Measurements from ENCODE around the gene CNTNAP2.

Gene CNTNAP2

GRCh38 chr7:146647445-146647844 lies 530.8 kb downstream of the CNTNAP2 start:
- H3K27ac ChIP-seq: no peak overlapping the region
- no peak for DNase-seq (ENCODE audit: low spot score)
- no peak overlapping the region for H3K4me3 ChIP-seq
- no peak for TF ChIP-seq CTCF (IDR thresholded peaks at IDR 0.05)

DNA sequence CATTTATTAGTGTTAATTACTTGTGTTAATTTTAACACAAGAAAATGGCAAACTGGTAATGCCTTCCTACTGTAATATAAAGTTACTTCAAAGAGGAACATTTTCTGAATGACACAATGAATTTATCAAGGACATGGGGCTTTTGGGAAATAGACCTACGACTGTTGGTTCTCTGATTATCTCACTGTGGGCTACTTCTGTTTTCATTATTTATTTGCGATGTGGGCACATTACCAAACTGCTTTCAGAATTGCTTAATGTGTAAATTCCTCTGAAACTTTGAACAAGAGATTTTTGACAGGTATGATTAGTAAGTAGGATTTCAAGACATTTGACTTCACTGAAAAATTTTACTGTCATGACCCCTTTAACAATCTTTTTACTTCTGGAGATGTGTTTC lies 535.6 kb downstream of the CNTNAP2 start:
- DNase-seq (ENCODE audit: low spot score): no peak
- no peak for TF ChIP-seq CTCF (IDR thresholded peaks at IDR 0.05)
- H3K27ac ChIP-seq: no peak overlapping the region
- no peak overlapping the region for H3K4me3 ChIP-seq

GRCh38 chr7:146654048-146654447 lies 537.4 kb downstream of the CNTNAP2 start:
- TF ChIP-seq CTCF (IDR thresholded peaks at IDR 0.05): no peak
- Histone ChIP-seq H3K4me3 (no peak overlapping the region), H3K27ac (no peak overlapping the region)
- no peak for DNase-seq (ENCODE audit: low spot score)

DNA sequence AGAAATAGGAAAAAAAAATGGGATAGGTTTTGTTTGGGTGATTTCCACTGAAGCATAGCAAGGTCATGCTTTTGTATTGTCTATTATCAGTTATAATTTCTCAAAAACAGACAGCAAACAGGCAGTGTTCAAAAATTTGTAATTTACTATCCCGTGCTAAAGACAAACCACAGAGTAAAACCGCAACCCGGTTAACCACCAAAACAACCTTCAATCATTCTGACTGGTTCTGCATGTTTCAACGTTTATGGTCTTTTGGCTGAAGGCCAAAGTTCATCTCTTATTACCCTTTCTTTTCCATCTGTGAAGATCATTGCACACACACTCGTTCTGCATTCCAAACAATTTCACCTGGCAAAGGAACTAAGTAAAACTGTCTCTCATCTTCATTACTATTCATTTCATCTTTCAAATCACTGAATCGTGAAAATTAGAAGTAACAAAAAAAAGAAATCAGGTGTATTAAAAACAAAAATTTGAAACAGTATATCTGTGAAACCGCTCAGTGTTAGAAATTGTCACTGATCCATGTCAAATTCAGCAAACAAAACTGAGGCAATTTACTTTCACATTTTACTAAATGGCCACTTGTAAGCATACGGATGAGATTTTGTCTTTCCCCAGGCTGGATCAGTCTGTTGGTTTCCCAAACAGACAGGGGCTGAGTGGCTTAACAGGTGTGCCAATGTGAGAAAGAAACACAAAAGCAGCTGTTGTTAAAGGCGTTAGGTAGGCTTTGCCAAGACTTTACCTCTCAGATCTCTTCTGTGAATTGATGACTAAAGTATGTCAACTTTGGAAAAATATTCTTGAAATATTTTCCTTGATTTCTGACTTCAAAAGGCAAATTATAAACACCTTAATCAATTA lies 539.6 kb downstream of the CNTNAP2 start:
- DNase-seq (ENCODE audit: low spot score): no peak
- no peak for TF ChIP-seq CTCF (IDR thresholded peaks at IDR 0.05)
- H3K4me3 ChIP-seq: no peak overlapping the region
- H3K27ac ChIP-seq: no peak overlapping the region

- H3K27ac ChIP-seq: no peak overlapping the region
- no peak overlapping the region for H3K4me3 ChIP-seq
- no peak for TF ChIP-seq CTCF (IDR thresholded peaks at IDR 0.05)
- DNase-seq (ENCODE audit: low spot score): no peak
These were observed 540.4 kb downstream of the CNTNAP2 start for GRCh38 chr7:146656988-146657387.

DNA sequence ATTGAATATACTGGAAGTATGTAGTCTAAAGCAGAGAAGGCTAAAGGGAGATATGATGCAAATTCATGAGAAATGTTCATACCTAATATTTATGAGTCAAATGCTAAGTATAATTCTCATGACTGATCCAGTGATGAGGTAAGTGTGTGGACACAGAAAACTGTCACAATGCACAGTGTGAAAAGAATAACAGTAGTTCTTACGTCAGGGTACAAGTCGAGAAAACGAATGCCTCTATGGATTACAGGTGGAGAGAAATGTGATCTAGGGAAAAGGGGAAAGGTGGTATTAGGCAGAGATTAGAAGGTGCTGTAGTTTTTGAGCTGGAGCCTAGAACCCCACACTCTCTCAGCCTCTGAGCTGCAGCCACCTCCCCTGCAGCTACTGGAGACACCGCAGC lies 542.0 kb downstream of the CNTNAP2 start:
- no peak for TF ChIP-seq CTCF (IDR thresholded peaks at IDR 0.05)
- no peak overlapping the region for H3K4me3 ChIP-seq
- no peak overlapping the region for H3K27ac ChIP-seq
- no peak for DNase-seq (ENCODE audit: low spot score)

- DNase-seq (ENCODE audit: low spot score): no peak
- no peak overlapping the region for H3K27ac ChIP-seq
- no peak for TF ChIP-seq CTCF (IDR thresholded peaks at IDR 0.05)
- no peak overlapping the region for H3K4me3 ChIP-seq
These were observed 543.1 kb downstream of the CNTNAP2 start for GRCh38 chr7:146659732-146660131.

Measured in coronary artery (tissue), 2 donors.